Loucy (cell line): ENCODE measurements around the gene ATG4B.

ENCODE experiments used
- H2AFZ ChIP-seq: fragments of 200-600 bp; sonication (generic); 2 replicates; pipeline ENCODE4 v1.6.0; 2016; ENCODE audit warnings: antibody characterized with exemption, mild to moderate bottlenecking, low read length, moderate library complexity
- H3F3A ChIP-seq: fragments of 200-600 bp; 2 replicates; pipeline ENCODE4 v1.6.0; 2016; ENCODE audit warnings: antibody characterized with exemption, low read depth, mild to moderate bottlenecking
- H3K27me3 ChIP-seq: fragments of 200-600 bp; sonication (generic); 2 replicates; pipeline ENCODE4 v1.6.1; 2014; ENCODE audit warnings: low read length, mild to moderate bottlenecking; ENCODE audit not compliant: insufficient read depth, poor library complexity, severe bottlenecking
- H3K36me3 ChIP-seq: fragments of 200-600 bp; sonication (generic); 2 replicates; pipeline ENCODE4 v1.6.1; 2016; ENCODE audit warnings: low read length; ENCODE audit not compliant: insufficient read depth
- H3K4me1 ChIP-seq: fragments of 200-600 bp; sonication (generic); 2 replicates; pipeline ENCODE4 v1.5.1; 2014; ENCODE audit warnings: low read length, mild to moderate bottlenecking; ENCODE audit not compliant: insufficient read depth, poor library complexity, severe bottlenecking
- H3K4me2 ChIP-seq: fragments of 200-600 bp; sonication (generic); 2 replicates; pipeline ENCODE4 v1.6.0; 2014; ENCODE audit warnings: antibody characterized with exemption, low read length, low read depth, mild to moderate bottlenecking; ENCODE audit not compliant: poor library complexity, severe bottlenecking
- H3K4me3 ChIP-seq: fragments of 200-600 bp; sonication (generic); 2 replicates; pipeline ENCODE4 v1.5.1; 2014; ENCODE audit warnings: low read length, mild to moderate bottlenecking, mixed read lengths; ENCODE audit not compliant: poor library complexity, severe bottlenecking
- H3K79me2 ChIP-seq: fragments of 200-600 bp; sonication (generic); 2 replicates; pipeline ENCODE4 v1.6.1; 2014; ENCODE audit warnings: low read length; ENCODE audit not compliant: insufficient read depth
- H3K9ac ChIP-seq: fragments of 200-600 bp; sonication (generic); 2 replicates; pipeline ENCODE4 v1.6.0; 2014; ENCODE audit warnings: mild to moderate bottlenecking, low read depth, low read length, moderate library complexity; ENCODE audit not compliant: poor library complexity, severe bottlenecking
- H3K9me2 ChIP-seq: fragments of 200-600 bp; sonication (generic); replicated peaks from 2 replicates; pipeline ENCODE4 v1.6.1; 2016; ENCODE audit warnings: low read depth, low read length, mixed read lengths
- H3K9me3 ChIP-seq: fragments of 200-600 bp; sonication (generic); 2 replicates; pipeline ENCODE4 v1.6.1; 2014; ENCODE audit warnings: mild to moderate bottlenecking, antibody characterized with exemption, low read length, low read depth; ENCODE audit not compliant: insufficient read depth
- H4K20me1 ChIP-seq: fragments of 200-600 bp; sonication (generic); 2 replicates; pipeline ENCODE4 v1.6.0; 2014; ENCODE audit warnings: antibody characterized with exemption, low read length, mild to moderate bottlenecking; ENCODE audit not compliant: insufficient read depth, poor library complexity, severe bottlenecking
- EZH2phosphoT487 ChIP-seq: fragments of 200-600 bp; IDR thresholded peaks from 2 replicates; pipeline ENCODE4 v1.6.1; 2018; ENCODE audit warnings: antibody characterized with exemption, mild to moderate bottlenecking, moderate library complexity, borderline replicate concordance
- TF ChIP-seq, protein P1 (sequence below): fragments of 200-600 bp; sonication (generic); conservative IDR thresholded peaks from 2 replicates; pipeline ENCODE4 v1.5.1; 2014; ENCODE audit warnings: mild to moderate bottlenecking, antibody characterized with exemption, low read length

ATG4B gene

DNA sequence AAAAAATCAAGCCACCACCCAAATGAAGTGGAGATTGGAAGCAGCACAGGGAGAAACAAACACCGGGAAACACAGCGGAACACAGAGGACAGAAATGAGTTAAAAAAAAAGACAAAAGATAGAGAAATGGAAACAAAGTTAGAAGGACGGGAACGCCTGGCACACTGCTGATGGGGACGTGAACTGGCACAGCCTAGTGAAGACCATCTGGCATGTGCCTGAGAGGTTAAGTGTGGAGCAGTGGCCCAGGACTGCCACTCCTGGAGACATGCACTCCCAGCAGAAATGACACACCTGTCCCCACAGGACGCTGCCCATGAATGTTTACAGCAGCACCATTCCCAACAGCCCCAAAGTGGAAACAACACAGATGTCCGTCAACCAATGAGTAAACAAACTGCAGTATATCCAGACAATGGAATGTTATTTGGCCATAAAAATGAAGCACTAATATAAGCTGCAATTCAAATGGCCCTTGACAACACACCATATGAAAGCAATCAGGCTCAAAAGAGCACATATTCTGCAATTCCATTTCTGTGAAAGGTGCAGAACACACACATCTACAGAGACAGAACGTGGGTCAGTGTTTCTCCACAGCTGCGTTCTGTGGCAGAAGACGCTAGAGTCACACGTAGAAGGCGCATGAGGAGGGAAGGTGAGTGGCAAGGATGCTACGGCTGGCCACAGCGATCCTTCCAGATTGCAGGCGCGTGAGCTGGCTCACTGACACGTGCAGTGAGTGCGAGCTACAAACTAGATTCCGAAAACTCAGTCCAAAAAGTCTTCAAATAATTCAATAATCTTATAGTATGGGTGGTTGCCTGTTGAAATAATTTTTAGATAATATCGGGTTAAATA lies 25.1 kb upstream of the ATG4B start:
- H3K36me3 ChIP-seq, result peaks cover 6% of the 10 kb centered on the region; the same call in 1 of the 2 replicates
- peaks cover 13% of the 10 kb centered on the region for H3K4me1 ChIP-seq
- H2AFZ ChIP-seq, result no peak overlapping the region
- no peak overlapping the region for H3K4me2 ChIP-seq
- no peaks in the 10 kb centered on the region for H4K20me1 ChIP-seq
- peaks cover 13% of the 10 kb centered on the region; the same call in 1 of the 2 replicates for H3K79me2 ChIP-seq
- no peak overlapping the region for H3K4me3 ChIP-seq
- no peaks in the 10 kb centered on the region for H3K27me3 ChIP-seq
- H3F3A ChIP-seq, result no peaks in the 10 kb centered on the region
- TF ChIP-seq, protein P1, sequence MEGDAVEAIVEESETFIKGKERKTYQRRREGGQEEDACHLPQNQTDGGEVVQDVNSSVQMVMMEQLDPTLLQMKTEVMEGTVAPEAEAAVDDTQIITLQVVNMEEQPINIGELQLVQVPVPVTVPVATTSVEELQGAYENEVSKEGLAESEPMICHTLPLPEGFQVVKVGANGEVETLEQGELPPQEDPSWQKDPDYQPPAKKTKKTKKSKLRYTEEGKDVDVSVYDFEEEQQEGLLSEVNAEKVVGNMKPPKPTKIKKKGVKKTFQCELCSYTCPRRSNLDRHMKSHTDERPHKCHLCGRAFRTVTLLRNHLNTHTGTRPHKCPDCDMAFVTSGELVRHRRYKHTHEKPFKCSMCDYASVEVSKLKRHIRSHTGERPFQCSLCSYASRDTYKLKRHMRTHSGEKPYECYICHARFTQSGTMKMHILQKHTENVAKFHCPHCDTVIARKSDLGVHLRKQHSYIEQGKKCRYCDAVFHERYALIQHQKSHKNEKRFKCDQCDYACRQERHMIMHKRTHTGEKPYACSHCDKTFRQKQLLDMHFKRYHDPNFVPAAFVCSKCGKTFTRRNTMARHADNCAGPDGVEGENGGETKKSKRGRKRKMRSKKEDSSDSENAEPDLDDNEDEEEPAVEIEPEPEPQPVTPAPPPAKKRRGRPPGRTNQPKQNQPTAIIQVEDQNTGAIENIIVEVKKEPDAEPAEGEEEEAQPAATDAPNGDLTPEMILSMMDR, result no peak
- TF ChIP-seq EZH2phosphoT487, result no peak
- no peak overlapping the region for H3K9ac ChIP-seq
- H3K9me2 ChIP-seq, result no peaks in the 10 kb centered on the region
- no peaks in the 10 kb centered on the region for H3K9me3 ChIP-seq

DNA sequence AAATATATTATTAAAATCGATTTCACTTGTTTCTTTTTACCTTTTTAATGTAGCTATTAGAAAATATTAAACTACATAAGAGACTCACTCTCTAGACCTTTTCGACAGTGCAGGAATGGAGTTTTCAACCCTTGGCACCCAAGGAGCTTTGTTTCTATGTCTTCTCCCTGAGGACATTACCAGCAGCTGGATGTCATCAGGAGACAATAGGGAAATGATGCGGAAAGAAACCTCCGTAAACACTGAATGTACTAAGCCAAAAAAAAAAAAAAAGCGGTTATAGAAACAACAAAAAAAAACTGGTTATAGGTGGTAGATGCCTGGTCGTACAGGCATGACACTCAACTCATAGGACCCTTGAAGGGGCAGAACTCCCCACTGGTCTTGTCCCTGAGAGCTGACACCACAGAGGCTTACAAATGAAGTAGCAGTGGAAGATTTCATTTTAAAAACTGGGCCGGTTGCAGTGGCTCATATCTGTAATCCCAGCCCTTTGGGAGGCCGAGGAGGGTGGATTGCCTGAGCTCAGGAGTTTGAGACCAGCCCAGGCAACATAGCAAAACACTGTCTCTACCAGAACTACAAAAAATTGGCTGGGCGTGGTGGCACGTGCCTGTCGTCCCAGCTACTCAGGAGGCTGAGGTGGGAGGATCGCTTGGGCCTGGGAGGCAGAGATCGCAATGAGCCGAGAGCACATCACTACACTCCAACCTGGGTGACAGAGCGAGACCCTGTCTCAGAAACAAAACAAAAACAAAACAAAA lies 24.3 kb upstream of the ATG4B start:
- Histone ChIP-seq H3K27me3 (no peaks in the 10 kb centered on the region), H3K9me3 (no peaks in the 10 kb centered on the region), H3K79me2 (peaks cover 13% of the 10 kb centered on the region; the same call in 1 of the 2 replicates), H3K4me2 (no peak overlapping the region), H3K9me2 (no peaks in the 10 kb centered on the region), H3K4me1 (peaks cover 20% of the 10 kb centered on the region), H3K4me3 (no peak overlapping the region), H3F3A (no peaks in the 10 kb centered on the region), H2AFZ (no peak overlapping the region), H3K9ac (no peak overlapping the region), H4K20me1 (no peaks in the 10 kb centered on the region), H3K36me3 (peaks cover 3% of the 10 kb centered on the region; the same call in 1 of the 2 replicates)
- TF ChIP-seq, protein P1, result no peak
- TF ChIP-seq EZH2phosphoT487, result no peak

DNA sequence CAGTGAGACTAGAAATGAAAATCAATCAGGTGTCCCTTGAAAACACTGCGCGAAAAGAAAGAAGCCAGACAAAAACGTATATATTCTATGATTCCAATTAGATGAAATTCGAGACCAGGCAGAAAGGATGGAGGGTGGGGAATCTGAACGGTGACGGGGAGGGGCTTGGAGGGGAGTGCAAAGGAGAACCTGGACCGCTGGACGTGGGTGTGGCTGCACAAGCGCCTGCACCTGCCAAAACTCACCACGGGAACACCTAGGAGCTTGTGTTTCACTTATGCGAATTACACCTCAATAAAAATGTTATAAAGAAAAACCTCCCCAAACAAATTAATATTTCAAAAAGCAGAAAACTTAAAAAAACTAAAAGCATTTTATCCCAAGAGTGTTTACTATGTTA lies 22.5 kb upstream of the ATG4B start:
- Histone ChIP-seq H3K27me3 (no peaks in the 10 kb centered on the region), H3K36me3 (peaks cover 3% of the 10 kb centered on the region; the same call in 1 of the 2 replicates), H3F3A (no peaks in the 10 kb centered on the region), H2AFZ (no peak overlapping the region), H3K9me2 (no peaks in the 10 kb centered on the region), H3K4me2 (no peak overlapping the region), H4K20me1 (no peaks in the 10 kb centered on the region), H3K9me3 (no peaks in the 10 kb centered on the region), H3K4me3 (no peak overlapping the region), H3K79me2 (peaks cover 27% of the 10 kb centered on the region; the same call in 1 of the 2 replicates), H3K9ac (no peak overlapping the region), H3K4me1 (peaks cover 11% of the 10 kb centered on the region)
- TF ChIP-seq EZH2phosphoT487, result no peak
- TF ChIP-seq, protein P1, result no peak
